Jurkat, Clone E6-1 (cell line): Measurements from ENCODE around the gene UBR2.
"Not testable (repeated sequence)": the region's sequence is repeated elsewhere in the genome, so short reads cannot be mapped to it uniquely, and the experiment has no call there.

Experiments used
- DNase-seq: peaks from one replicate; pipeline ENCODE4 v3.0.0-alpha.2; 2011; ENCODE audit warnings: low read depth, low spot score
- H3K4me3 ChIP-seq: 2 replicates; pipeline ENCODE4 v1.5.1; 2011; ENCODE audit warnings: mild to moderate bottlenecking, low read length, control low read depth, moderate library complexity

UBR2 gene

GRCh38 chr6:42674780-42675179, 111.0 kb downstream of the UBR2 start:
- DNase-seq, result no peak
- H3K4me3 ChIP-seq, result no peak overlapping the region

- DNase-seq, result no peak
- H3K4me3 ChIP-seq, result no peak overlapping the region
Measured at GRCh38 chr6:42679358-42679757, 115.5 kb downstream of the UBR2 start.

- no peak for DNase-seq
- no peak overlapping the region for H3K4me3 ChIP-seq
Measured at GRCh38 chr6:42688281-42688680, 124.5 kb downstream of the UBR2 start.

- DNase-seq, result no peak
- no peak overlapping the region for H3K4me3 ChIP-seq
Measured at GRCh38 chr6:42689371-42689770, 125.5 kb downstream of the UBR2 start.

GRCh38 chr6:42690151-42690702, 126.4 kb downstream of the UBR2 start:
- no peak for DNase-seq
- no peak overlapping the region for H3K4me3 ChIP-seq

GRCh38 chr6:42690872-42691271, 127.0 kb downstream of the UBR2 start:
- no peak for DNase-seq
- H3K4me3 ChIP-seq, result no peak overlapping the region

- no peak for DNase-seq
- no peak overlapping the region for H3K4me3 ChIP-seq
Measured at GRCh38 chr6:42692137-42692911, 128.5 kb downstream of the UBR2 start.

GRCh38 chr6:42693725-42694323, 130.0 kb downstream of the UBR2 start:
- DNase-seq, result peak; percentile 66
- no peak overlapping the region for H3K4me3 ChIP-seq

GRCh38 chr6:42694586-42694985, 130.8 kb downstream of the UBR2 start:
- no peak overlapping the region for H3K4me3 ChIP-seq
- no peak for DNase-seq

- H3K4me3 ChIP-seq, result no peak overlapping the region
- DNase-seq, result no peak
Measured at GRCh38 chr6:42696526-42697267, 132.9 kb downstream of the UBR2 start.

GRCh38 chr6:42697268-42697655, 133.4 kb downstream of the UBR2 start:
- H3K4me3 ChIP-seq, result no peak overlapping the region
- DNase-seq, result no peak

- no peak overlapping the region for H3K4me3 ChIP-seq
Measured at GRCh38 chr6:42698217-42698616, 134.4 kb downstream of the UBR2 start.

GRCh38 chr6:42702200-42702599, 138.4 kb downstream of the UBR2 start:
- DNase-seq, result no peak

More at GRCh38 chr6:42698217-42698616, 134.4 kb downstream of the UBR2 start:
- no peak for DNase-seq

GRCh38 chr6:42702786-42703185, 139.0 kb downstream of the UBR2 start:
- H3K4me3 ChIP-seq, DNase-seq: not testable (repeated sequence)

More at GRCh38 chr6:42702200-42702599, 138.4 kb downstream of the UBR2 start:
- H3K4me3 ChIP-seq, result no peak overlapping the region

- DNase-seq, result no peak
- H3K4me3 ChIP-seq, result no peak overlapping the region
Measured at GRCh38 chr6:42704251-42704936, 140.6 kb downstream of the UBR2 start.

GRCh38 chr6:42704937-42705374, 141.1 kb downstream of the UBR2 start:
- DNase-seq, result no peak

GRCh38 chr6:42707595-42707994, 143.8 kb downstream of the UBR2 start:
- no peak overlapping the region for H3K4me3 ChIP-seq
- no peak for DNase-seq

More at GRCh38 chr6:42704937-42705374, 141.1 kb downstream of the UBR2 start:
- H3K4me3 ChIP-seq, result no peak overlapping the region

GRCh38 chr6:42708096-42708495, 144.3 kb downstream of the UBR2 start:
- no peak overlapping the region for H3K4me3 ChIP-seq
- DNase-seq, result no peak

- no peak overlapping the region for H3K4me3 ChIP-seq
- DNase-seq, result no peak
Measured at GRCh38 chr6:42709871-42710270, 146.0 kb downstream of the UBR2 start.
